GM12872 (cell line): ENCODE results near the gene GABBR2.

Experiments
- CTCF ChIP-seq: IDR thresholded peaks from 3 replicates; pipeline ENCODE4 v1.5.1; 2011; ENCODE audit warnings: low read depth, mild to moderate bottlenecking, low read length, moderate library complexity; ENCODE audit not compliant: insufficient read depth

The GABBR2 gene

GRCh38 chr9:98609646-98610045 lies 99.1 kb downstream of the GABBR2 start:
- TF ChIP-seq CTCF = no peak

GRCh38 chr9:98607787-98608186 lies 100.9 kb downstream of the GABBR2 start:
- TF ChIP-seq CTCF = no peak

GRCh38 chr9:98607152-98607551 lies 101.6 kb downstream of the GABBR2 start:
- no peak for TF ChIP-seq CTCF

- no peak for TF ChIP-seq CTCF
These were observed 102.0 kb downstream of the GABBR2 start for GRCh38 chr9:98606730-98607129.

- no peak for TF ChIP-seq CTCF
These were observed 103.6 kb downstream of the GABBR2 start for GRCh38 chr9:98605116-98605515.

- no peak for TF ChIP-seq CTCF
These were observed 104.8 kb downstream of the GABBR2 start for GRCh38 chr9:98603821-98604383.

- no peak for TF ChIP-seq CTCF
These were observed 105.8 kb downstream of the GABBR2 start for GRCh38 chr9:98602839-98603500.
